Myocyte (in vitro differentiated cells): ENCODE data around the gene CYP2A6. TPM values are rescaled to one million over a fixed set of nuclear protein-coding genes. Genes with fewer than 3 reads are reported as not detected.
"Not testable (repeated sequence)": the region's sequence is repeated elsewhere in the genome, so short reads cannot be mapped to it uniquely, and the experiment has no call there.

ENCODE experiments used
- DNase-seq: peaks from one replicate; pipeline ENCODE4 v3.0.0-alpha.2; 2012; ENCODE audit warnings: low read depth
- polyA plus RNA-seq: library from polyadenylated mRNA; unstranded; fragments of >200 nt; gene quantifications from one replicate; pipeline ENCODE4 v1.2.1, GENCODE V29; 2012; ENCODE audit warnings: missing spikeins
- total RNA-seq: library from RNA; depleted of rRNA; stranded (reverse); fragments of >200 nt; gene quantifications from 2 replicates; pipeline ENCODE4 v1.2.3, GENCODE V29; 2014

The CYP2A6 gene, protein sequence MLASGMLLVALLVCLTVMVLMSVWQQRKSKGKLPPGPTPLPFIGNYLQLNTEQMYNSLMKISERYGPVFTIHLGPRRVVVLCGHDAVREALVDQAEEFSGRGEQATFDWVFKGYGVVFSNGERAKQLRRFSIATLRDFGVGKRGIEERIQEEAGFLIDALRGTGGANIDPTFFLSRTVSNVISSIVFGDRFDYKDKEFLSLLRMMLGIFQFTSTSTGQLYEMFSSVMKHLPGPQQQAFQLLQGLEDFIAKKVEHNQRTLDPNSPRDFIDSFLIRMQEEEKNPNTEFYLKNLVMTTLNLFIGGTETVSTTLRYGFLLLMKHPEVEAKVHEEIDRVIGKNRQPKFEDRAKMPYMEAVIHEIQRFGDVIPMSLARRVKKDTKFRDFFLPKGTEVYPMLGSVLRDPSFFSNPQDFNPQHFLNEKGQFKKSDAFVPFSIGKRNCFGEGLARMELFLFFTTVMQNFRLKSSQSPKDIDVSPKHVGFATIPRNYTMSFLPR
- not detected in 2 replicates for total RNA-seq
- 0.82 TPM for polyA plus RNA-seq

DNA sequence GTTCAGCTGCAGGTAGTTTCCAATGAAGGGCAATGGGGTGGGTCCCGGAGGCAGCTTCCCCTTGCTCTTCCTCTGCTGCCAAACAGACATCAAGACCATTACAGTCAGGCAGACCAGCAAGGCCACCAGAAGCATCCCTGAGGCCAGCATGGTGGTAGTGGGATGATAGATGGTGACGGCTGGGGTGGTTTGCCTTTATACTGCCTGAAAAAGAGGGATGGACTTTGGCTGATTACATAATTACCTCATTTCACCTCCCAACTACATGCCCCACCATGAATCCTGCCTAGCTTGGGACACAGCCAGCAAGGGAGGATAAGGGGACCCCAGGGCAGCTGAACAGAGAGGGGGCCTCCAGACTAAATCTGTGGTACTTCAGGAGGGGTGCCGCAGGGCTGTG is at the start of gene CYP2A6:
CYP2A6 (minus strand) TSS at position 171 of the 400 bp plus-strand sequence; CDS start at position 150, 21 bp downstream.
- not testable (repeated sequence) for DNase-seq

DNA sequence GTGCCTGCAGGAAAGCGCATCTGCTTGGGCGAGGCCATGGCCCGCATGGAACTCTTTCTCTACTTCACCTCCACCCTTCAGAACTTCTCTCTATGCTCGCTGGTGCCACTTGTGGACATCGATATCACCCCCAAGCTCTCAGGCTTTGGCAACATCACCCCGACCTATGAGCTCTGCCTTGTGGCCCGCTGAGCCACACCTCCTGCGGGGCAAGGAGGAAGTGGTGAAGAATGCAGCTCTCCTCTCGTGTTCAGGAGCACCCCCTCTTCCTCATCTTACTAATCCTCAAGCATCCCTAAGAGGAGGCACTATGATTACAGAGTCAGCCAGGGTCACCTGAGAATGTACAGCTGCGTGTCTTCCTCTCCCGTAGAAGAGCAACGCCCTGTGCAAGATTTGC is 49.7 kb upstream of the CYP2A6 start:
- DNase-seq = not testable (repeated sequence)

DNA sequence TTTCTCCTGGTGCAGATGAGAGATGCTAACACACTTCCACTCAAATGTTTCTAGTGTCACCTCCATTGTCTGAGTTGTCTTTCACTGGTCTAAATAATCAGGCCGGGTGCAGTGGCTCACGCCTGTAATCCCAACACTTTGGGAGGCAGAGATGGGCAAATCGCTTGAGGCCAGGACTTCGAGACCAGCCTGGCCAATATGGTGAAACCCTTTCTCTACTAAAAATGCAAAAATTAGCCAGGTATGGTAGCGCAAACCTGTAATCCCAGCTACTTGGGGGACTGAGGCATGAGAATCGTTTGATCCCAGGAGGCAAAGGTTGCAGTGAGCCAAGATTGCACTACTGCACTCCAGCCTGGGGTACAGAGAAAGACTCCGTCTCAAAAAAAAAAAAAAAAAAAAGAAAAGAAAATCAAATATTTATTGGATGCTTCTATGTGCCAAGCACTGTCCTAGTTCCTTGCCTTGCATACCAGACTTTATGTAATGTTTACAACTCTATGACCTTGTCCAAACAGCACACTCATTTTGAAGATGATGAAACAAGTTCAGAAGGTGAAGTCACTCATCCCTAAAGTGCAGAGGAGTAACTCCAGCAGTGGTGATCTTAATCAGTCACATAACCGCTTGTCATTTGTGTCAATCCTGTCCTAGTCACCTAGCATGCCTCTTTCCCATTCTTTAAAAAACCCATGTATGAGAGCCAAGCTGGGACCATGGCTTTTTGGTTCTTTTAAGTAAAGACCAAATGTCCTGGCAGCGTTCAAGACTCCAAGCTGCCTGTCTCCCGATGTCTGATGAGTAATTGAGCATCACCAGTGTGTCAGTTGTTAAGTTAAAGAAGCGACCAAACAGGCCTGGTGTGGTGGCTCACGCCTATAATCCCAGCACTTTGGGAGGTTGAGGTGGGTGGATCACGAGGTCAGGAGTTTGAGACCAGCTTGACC is 46.9 kb upstream of the CYP2A6 start:
- DNase-seq = not testable (repeated sequence)

DNA sequence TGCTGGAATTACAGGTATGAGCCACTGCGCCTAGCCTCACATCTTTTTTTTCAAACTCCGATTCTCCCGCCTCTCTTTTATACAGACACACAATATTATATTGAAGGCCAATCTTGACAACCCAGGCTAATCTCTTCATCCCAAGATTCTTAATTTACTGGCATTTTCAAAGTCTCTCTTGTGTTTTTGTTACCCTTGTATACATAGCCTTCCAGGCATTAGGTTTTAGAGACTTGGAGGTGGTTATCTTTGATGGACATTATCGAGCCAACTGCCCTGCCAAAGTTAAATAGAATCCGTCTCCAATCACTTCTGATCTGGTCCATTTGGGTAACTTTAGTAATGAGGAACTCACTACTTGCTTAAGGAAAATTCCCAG is 46.2 kb upstream of the CYP2A6 start:
- DNase-seq = no peak

DNA sequence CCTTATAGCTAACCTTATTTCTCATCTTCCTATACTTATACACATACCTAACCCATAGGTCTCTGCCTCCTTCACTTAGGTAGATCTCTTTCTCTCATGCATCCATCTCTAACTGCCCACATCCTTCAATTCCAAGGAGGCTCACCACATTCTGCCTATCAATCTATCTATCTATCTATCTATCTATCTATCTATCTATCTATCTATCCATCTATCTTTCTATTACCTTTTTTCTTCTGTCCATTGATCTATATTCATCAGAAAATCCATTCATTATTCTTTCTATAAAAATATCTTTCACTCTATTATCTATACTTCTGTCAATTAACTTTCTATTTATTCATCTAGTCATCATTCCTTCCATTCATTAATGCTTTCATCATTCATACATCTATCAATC is 42.9 kb upstream of the CYP2A6 start:
- DNase-seq = no peak

DNA sequence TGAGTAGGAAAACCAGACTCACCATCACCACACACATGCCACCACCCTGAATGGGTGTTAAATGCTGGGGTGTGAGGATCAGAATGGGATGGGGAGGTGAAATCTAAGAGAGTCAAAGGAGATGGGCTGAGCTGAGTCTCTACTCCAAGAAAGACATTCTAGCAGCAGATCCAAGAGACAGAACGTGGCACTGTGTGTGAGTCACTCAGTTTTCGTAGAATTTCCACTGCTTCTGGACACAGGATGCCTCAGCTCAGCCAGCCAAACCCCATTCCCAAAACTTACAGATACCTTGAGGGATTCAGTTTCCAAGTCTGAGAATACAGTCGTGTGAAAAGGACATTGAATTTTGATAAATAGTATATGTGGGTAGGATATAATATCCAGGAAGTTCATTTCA is 39.1 kb upstream of the CYP2A6 start:
- no peak for DNase-seq

DNA sequence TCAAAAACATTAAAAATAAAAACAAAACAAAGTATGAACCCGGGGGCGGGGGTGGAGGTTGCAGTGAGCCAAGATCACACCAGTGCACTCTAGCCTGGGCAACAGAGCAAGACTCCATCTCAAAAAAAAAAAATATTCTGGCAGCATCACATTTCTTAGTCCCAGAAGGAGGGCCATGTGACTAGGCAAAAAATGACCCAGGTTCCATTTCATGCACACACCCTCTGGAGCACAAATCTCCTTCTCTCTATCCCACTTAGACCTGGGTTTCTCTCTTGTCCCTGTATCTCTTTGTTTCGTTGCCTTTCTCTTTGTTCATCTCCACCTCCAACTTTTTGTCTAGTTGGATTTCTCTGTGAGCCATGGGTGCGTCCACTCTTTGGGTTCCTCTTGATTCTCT is 37.9 kb upstream of the CYP2A6 start:
- DNase-seq = no peak

DNA sequence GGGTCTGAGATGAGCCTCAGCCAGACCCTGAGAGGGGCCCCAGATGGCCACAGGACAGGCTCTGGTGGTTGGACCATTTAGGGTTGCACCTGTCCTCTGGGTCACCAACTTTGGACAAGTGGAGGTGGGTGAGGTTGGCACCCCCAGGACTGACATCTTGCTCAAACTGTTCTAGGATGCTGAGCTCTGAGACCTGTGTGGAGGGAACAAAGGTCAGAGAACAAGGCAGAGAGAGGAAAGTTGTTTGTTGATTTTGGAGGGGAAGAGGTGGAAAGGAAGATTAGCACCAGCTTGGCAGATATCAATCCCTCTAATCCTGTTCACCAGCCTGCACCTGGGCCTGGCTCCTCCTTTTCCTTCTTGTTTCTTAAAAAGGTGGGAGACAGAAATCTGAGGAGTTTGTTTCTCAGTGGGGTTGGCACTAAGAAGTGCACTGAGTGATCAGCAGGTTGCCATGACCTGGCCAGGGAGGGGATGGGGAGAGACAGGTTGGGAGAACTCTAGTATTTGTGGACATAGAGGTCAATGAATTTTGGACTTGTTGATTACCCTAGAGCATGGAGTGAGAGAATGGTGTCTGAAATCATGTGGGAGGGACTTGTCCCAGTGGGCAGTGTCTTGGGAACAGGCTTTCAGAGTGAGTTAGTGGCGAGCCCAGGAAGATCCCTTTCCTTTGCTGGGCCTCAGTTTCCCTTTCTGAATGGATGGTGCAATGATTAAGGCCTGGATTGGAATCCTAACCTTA is 34.1 kb upstream of the CYP2A6 start:
- not testable (repeated sequence) for DNase-seq

DNA sequence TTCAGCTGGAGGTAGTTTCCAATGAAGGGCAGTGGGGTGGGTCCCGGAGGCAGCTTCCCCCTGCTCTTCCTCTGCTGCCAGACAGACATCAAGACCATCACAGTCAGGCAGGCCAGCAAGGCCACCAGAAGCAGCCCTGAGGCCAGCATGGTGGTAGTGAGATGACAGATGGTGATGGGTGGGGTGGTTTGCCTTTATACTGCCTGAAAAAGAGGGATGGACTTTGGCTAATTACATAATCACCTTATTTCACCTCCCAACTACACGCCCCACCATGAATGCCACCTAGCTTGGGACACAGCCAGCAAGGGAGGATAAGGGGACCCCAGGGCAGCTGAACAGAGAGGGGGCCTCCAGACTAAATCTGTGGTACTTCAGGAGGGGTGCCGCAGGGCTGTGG is 31.8 kb upstream of the CYP2A6 start, which contains the start of gene CYP2A7:
CYP2A7 (minus strand) TSS at position 170 of the 400 bp plus-strand sequence; CDS start at position 149, 21 bp downstream.
- not testable (repeated sequence) for DNase-seq

DNA sequence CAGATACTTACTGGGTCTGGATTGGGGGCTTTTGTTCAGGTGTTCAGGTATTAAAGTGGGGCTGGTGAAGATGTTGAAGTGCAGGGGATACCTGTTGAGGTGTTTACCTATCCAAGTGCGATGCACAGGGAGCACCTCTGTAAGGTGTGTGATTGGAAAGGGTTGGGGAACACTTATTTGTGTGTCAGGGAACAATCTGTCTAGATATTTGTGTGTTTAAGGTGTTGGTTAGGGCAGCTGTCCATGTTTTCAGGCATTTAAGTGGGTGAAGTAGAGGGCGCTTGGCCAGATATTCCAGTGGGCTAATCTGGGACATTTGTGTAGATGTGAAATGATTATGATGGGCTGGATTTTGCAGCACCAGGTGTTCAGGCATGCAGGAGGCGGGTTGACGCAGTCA is 29.1 kb upstream of the CYP2A6 start:
- not testable (repeated sequence) for DNase-seq

DNA sequence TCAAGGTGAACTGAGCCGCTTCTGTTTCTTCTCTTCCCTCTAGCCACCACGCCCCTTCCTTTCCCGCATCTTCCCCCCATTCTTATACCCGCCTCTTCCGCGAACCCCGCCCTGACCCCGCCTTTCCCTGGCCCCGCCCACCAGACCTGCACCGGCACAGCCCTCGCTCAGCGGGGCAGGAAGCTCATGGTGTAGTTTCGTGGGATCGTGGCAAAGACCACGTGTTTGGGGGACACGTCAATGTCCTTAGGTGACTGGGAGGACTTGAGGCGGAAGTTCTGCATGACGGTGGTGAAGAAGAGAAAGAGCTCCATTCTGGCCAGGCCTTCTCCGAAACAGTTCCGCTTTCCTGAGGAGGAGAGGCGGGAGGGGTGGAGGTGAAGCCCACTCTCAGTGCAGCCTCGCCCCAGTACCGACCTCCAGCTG is 25.3 kb upstream of the CYP2A6 start:
- not testable (repeated sequence) for DNase-seq

DNA sequence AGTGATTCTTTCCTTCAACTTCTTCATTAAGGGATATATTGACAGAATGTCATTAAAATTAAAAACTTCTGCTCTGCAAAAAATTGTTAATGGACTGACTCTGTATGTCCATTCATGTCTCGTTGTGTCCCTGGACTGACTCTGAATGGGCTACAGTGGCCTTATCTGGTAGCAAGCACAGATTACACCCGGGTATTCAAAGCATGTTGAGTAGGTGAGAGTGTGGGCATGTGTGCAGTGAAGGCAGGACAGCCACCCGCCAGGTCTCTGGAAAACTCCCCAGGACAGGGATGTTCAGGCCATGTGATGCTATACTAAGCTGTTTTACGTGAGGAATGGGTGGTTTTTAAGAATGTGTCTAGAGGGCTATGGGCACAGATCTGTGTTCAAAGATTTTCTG is 24.6 kb upstream of the CYP2A6 start:
- DNase-seq = not testable (repeated sequence)

DNA sequence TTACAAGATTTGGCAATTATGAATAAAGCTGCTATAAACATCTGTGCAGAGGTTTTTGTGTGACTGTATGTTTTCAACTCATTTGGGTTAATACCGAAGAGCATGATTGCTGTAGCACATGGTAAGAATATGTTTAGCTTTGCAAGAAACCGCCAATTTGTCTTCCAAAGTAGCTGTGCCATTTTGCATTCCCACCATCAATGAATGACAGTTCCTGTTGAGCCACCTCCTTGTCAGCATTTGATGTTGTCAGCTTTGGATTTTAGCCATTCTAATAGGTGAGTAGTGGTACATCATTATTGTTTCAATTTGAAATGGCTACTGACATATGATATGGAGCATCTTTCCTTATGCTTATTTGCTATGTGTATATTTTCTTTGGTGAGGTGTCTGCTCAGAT is 23.6 kb upstream of the CYP2A6 start:
- not testable (repeated sequence) for DNase-seq

DNA sequence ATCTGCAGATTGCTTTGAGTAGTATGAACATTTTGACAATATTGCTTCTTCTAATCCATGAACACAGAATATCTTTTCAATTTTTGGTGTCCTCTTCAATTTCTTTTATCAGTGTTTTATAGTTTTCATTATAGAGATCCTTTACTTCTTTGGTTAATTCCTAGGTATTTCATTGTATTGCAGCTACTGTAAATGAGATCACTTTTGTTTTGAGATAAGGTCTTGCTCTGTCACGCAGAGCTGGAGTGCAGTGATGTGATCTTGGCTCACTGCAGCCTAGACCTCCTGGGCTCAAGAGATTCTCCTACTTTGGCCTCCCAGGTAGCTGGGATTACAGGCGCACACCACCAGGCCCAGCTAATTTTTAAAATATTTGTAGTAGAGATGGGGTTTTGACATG is 22.0 kb upstream of the CYP2A6 start:
- DNase-seq = no peak

DNA sequence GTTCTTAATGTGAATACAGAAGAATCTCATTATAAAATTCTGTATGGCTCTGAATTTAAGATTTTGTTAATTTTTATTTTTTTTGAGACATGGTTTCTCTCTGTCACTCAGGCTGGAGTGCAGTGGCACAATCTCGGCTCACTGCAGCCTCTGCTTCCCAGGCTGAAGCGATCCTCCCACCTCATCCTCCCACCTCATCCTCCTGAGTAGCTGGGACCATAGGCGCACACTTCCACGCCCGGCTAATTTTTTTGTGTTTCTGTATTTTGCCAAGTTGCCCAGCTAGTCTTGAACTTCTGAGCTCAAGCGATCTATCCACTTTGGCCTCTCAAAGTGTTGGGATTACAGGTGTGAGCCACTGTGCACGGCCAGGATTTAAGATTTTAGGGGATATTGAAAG is 17.5 kb upstream of the CYP2A6 start:
- DNase-seq = no peak

DNA sequence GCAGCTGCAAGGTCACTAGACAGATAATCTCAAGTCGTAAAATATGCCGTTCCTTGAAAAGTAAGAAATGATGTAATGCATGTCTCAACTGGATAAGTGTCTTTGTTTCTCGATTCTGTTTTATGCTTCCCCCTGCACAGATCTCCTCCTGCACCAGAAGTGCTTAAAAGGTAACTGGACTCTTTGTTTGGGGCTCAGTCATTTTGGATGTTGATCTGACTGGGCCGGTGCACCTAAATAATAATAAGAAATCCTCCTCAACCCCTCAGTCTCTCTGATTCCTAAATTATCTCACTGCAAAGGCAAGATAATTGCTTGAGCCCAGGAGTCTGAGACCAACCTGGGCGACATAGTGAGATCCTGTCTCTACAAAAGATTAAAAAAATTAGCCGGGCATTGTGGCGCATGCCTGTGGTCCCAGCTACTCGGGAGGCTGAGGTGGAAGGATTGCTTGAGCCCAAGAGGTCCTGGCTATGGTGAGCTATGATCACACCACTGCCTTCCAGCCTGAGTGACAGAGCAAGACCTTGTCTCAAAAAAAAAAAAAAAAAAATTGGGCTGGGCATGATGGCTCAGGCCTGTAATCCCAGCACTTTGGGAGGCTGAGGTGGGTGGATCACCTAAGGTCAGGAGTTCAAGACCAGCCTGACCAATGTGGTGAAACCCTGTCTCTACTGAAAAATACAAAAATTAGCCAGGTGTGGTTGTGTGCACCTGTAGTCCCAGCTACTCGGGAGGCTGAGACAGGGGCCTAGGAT is 14.7 kb upstream of the CYP2A6 start:
- not testable (repeated sequence) for DNase-seq

DNA sequence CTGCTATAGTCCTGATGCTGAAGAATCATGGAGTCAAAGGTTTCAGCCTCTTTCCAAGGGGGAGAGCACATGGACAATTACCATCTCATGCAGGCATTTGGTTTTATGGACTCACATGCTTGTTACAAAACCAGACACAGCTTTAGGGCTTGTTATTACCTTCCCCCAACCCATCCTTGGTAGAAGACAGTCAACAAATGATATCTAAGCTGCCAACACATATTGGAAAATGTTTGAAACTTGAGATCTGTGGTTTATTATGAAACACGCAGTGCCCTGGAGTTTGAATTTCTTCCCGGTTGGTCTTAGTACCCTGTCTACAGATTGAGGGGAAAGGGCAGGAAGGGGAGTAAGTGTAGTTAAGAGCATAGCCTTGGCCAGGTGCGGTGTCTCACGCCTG is 12.5 kb upstream of the CYP2A6 start:
- peak; percentile 60 for DNase-seq

DNA sequence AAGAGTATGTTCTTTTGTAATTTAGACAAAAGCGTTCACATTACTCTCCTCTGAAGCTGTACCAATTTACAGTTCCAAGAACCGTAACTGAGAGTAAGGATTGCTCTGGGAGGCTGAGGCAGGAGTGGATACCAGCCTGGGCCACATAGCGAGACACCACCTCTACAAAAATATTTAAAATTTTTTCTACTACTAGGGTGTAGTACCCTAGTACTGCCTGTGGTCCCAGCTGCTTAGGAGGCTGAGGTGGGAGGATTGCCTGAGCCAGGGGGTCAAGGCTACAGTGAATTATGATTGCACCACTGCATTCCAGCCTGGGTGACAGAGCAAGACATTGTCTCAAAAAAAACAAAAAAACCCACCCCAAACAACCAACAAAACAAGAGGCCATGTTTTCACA is 12.1 kb upstream of the CYP2A6 start:
- no peak for DNase-seq

DNA sequence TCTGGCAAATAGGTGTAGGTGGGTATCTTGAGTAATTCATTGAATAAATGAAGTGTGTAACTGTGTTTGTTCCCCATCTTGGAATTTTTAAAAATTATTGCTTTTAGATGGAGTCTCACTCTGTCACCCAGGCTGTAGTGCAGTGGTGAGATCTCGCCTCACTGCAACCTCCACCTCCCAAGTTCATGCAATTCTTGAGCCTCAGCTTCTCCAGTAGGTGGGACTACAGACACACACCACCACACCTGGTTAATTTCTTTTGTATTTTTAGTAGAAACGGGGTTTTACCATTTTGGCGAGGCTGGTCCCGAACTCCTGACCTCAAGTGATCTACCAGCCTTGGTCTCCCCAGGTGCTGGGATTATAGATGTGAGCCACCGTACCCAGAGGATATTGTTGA is 7.9 kb upstream of the CYP2A6 start:
- DNase-seq = no peak

DNA sequence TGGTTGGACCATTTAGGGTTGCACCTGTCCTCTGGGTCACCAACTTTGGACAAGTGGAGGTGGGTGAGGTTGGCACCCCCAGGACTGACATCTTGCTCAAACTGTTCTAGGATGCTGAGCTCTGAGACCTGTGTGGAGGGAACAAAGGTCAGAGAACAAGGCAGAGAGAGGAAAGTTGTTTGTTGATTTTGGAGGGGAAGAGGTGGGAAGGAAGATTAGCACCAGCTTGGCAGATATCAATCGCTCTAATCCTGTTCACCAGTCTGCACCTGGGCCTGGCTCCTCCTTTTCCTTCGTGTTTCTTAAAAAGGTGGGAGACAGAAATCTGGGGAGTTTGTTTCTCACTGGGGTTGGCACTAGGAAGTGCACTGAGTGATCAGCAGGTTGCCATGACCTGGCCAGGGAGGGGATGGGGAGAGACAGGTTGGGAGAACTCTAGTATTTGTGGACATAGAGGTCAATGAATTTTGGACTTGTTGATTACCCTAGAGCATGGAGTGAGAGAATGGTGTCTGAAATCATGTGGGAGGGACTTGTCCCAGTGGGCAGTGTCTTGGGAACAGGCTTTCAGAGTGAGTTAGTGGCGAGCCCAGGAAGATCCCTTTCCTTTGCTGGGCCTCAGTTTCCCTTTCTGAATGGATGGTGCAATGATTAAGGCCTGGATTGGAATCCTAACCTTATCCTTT is 2.4 kb upstream of the CYP2A6 start:
- not testable (repeated sequence) for DNase-seq
